Activated CD4-positive, alpha-beta memory T cell treated with anti-CD3 and anti-CD28 coated beads for 36 hours (primary cell): ENCODE measurements around the gene PHLPP2. TPM values are rescaled to one million over a fixed set of nuclear protein-coding genes. Genes with fewer than 3 reads are reported as not detected.
"Not testable (repeated sequence)": the region's sequence is repeated elsewhere in the genome, so short reads cannot be mapped to it uniquely, and the experiment has no call there.

Experiments used
- CTCF ChIA-PET: fragments of 350-600 bp; sonication (Branson Sonifier 250); formaldehyde crosslinking; loops from one replicate; lab custom pipeline; 2021; ENCODE audit warnings: antibody characterized with exemption, inconsistent platforms; lab: Charles Lee
- POLR2A ChIA-PET: fragments of 350-600 bp; sonication (Branson Sonifier 250); formaldehyde crosslinking; loops from one replicate; lab custom pipeline; 2021; ENCODE audit warnings: antibody characterized with exemption; lab: Charles Lee
- DNase-seq: peaks from one replicate; pipeline ENCODE4 v3.0.0-alpha.2; 2020
- H3K27ac Mint-ChIP-seq: one replicate; pipeline ENCODE4 v1.8.0; 2021; ENCODE audit warnings: mixed read lengths
- H3K27me3 Mint-ChIP-seq: one replicate; pipeline ENCODE4 v1.8.0; 2021; ENCODE audit warnings: mixed read lengths
- H3K36me3 Mint-ChIP-seq: one replicate; pipeline ENCODE4 v1.8.0; 2021; ENCODE audit warnings: mixed read lengths
- H3K4me1 Mint-ChIP-seq: one replicate; pipeline ENCODE4 v1.8.0; 2021; ENCODE audit warnings: low read depth, mixed read lengths
- H3K4me3 Mint-ChIP-seq: one replicate; pipeline ENCODE4 v1.8.0; 2021; ENCODE audit warnings: mild to moderate bottlenecking, mixed read lengths
- H3K9me3 Mint-ChIP-seq: one replicate; pipeline ENCODE4 v1.8.0; 2021; ENCODE audit warnings: mixed read lengths
- intact Hi-C: fragments of 100-400 bp; cut with micrococcal nuclease; formaldehyde crosslinking; loops from one replicate; pipeline ENCODE4 v1.15.1; 2023
- total RNA-seq, 2 experiments: library from RNA; stranded (reverse); gene quantifications; one replicate each; pipeline ENCODE4 v1.2.3, GENCODE V29; 2021

The PHLPP2 gene
- total RNA-seq, 2 experiments from 2014 or later = 10.2 to 11.2 TPM

DNA sequence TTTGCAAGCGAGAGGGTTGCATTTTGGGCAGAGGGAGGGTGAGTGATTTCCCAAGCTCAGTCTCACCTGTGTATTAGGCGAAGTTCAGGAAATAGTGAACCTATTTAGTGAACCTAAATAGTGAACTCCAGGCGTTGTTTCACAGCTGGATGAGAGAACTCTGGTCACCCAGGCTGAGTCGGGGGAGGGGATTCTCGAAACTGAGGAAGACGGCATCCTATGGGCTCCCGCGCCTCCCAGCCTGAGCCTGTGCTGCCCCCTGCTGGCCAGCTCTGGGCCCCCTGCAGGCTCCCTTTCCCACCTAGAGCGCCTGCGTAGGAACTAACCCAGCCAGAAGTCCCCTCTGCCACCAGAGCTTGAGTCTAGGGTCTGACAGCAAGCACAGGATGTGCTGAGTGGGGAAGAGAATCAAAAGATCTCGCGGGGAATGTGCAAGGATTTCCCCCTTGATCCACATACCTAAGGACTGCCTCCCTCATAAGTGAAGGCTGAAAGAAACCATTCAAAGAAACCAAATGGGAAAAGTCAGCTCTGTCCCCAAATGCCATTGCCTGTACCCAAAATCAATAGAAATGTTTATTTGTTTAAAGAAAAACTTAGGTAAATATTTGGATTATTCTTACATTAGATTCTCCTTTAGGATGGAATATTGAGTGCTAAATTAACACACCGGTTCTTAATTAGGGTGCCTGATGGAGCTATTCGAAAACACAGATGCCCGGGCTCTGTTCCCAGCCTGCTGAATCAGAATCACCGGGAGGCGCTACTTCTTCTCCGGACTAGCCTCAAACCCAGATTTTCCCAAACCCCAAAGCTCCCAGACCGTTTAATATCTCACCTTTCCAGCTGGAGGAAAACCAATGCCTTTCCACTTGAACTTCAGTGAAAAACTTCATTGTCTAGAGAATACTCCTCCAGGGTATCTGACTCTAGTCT, 113.3 kb downstream of the PHLPP2 start:
- intact Hi-C loops = loop anchor here (1.0 to 2.0 kb wide), 5 partner anchors 46 to 350 kb away; no protein-coding TSS in a partner anchor
- no peaks in the 10 kb centered on the region for H3K9me3 Mint-ChIP-seq
- H3K4me1 Mint-ChIP-seq = peaks cover 9% of the 10 kb centered on the region
- DNase-seq = peak; percentile 85
- no peak overlapping the region for H3K27ac Mint-ChIP-seq
- H3K27me3 Mint-ChIP-seq = peaks cover 19% of the 10 kb centered on the region
- H3K36me3 Mint-ChIP-seq = no peaks in the 10 kb centered on the region
- H3K4me3 Mint-ChIP-seq = no peak overlapping the region
- CTCF ChIA-PET = interaction anchor here (0.6 to 4.3 kb wide), 61 partner anchors 9 to 808 kb away, joined by 3 to 97 read pairs (median 4); partner anchors contain the start of gene ZNF23
- POLR2A ChIA-PET = interaction anchor here (0.6 to 0.7 kb wide), 2 partner anchors 562 to 1310 kb away, joined by 3 read pairs; no protein-coding TSS in a partner anchor

DNA sequence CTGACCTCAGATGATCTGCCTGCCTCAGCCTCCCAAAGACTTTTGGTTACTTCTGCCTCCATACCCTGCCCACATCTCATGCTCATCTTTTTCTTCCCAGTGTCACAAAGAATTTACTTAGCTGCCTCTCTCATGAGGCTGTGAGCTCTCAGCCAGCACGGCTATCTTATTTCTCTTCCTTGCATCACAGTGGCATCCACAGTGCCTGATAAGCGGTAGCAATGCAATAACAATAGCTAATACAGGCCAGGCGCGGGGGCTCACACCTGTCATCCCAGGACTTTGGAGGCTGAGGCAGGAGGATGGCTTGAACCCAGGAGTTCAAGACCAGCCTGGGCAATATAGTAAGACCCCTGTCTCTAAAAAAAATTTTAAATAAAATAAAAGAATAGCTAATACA, 114.1 kb downstream of the PHLPP2 start:
- Mint-ChIP-seq H3K36me3 (no peaks in the 10 kb centered on the region), H3K27me3 (peaks cover 17% of the 10 kb centered on the region), H3K4me3 (no peak overlapping the region), H3K27ac (no peak overlapping the region), H3K4me1 (peaks cover 9% of the 10 kb centered on the region), H3K9me3 (no peaks in the 10 kb centered on the region)
- intact Hi-C loops = loop anchor here (2.0 kb wide), 2 partner anchors 126 to 198 kb away; no protein-coding TSS in a partner anchor
- CTCF ChIA-PET = interaction anchor here (0.6 to 4.3 kb wide), 56 partner anchors 9 to 807 kb away, joined by 3 to 97 read pairs (median 4); partner anchors contain the start of gene ZNF23
- POLR2A ChIA-PET = interaction anchor here (0.6 kb wide), 1 partner anchor 1310 kb away, joined by 3 read pairs; no protein-coding TSS in a partner anchor
- no peak for DNase-seq

DNA sequence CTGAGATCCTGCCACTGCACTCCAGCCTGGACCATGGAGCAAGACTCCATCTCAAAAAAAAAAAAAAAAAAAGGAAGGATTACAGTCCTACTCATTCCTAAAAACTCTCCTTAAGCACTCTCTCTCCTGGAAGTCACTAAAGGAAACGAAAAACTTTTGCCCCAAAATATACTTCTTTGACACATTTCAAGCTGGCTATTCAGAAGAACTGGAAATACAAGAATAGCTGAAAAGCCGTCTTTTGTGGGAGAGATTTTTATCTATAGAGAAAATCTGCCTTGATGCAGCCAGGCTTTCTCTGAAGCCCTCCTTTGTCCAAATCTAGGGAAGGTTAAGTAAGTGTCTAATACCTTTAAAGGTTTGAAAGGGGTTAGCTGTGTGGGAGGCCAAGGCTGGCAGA, 115.4 kb downstream of the PHLPP2 start:
- no peak for DNase-seq
- intact Hi-C loops = no loop called here
- Mint-ChIP-seq H3K27me3 (peaks cover 17% of the 10 kb centered on the region), H3K4me1 (peaks cover 9% of the 10 kb centered on the region), H3K9me3 (no peaks in the 10 kb centered on the region), H3K4me3 (no peak overlapping the region), H3K36me3 (no peaks in the 10 kb centered on the region), H3K27ac (no peak overlapping the region)
- ChIA-PET POLR2A (no interaction called here), CTCF (interaction anchor here (0.6 to 4.3 kb wide), 5 partner anchors 9 to 196 kb away, joined by 3 to 97 read pairs (median 30); no protein-coding TSS in a partner anchor)

DNA sequence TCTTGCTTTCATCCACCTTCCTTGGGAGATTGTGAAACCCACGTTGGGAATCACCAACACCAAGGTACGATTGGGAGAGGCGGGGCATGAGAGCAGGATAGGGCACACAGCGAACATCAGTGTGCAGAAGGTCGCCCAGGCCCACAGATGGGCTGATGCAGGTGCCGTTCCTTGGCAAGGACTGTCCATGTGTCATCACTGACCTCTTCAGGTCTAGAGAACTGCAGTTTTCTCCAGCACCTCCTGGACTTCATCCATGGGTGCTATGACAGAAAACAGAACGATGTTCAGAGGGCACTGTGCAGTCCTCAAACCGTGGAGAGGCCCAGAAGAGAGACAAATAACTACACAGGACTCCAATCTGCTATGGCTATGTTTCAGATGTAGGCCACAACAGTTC, 123.7 kb downstream of the PHLPP2 start:
- Mint-ChIP-seq H3K36me3 (no peaks in the 10 kb centered on the region), H3K9me3 (no peaks in the 10 kb centered on the region), H3K4me1 (no peaks in the 10 kb centered on the region), H3K4me3 (no peak overlapping the region), H3K27me3 (peaks cover 2% of the 10 kb centered on the region), H3K27ac (no peak overlapping the region)
- DNase-seq = no peak
- ChIA-PET CTCF (no interaction called here), POLR2A (no interaction called here)
- intact Hi-C loops = no loop called here

DNA sequence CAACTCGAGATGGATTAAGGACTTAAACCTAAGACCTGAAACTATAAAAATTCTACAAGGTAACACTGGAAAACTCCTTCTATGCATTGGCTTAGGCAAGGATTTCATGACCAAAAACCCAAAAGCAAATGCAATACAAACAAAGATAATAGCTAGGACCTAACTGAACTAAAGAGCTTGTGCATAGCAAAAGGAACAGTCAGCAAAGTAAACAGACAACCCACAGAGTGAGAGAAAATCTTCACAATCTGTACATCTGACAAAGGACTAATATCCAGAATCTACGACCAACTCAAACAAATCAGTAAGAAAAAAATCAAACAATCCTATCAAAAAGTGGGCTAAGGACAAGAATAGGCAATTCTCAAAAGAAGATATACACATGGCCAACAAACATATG, 126.1 kb downstream of the PHLPP2 start:
- H3K27ac Mint-ChIP-seq, DNase-seq, H3K4me1 Mint-ChIP-seq, POLR2A ChIA-PET, intact Hi-C loops, H3K4me3 Mint-ChIP-seq, H3K36me3 Mint-ChIP-seq, H3K9me3 Mint-ChIP-seq, CTCF ChIA-PET: not testable (repeated sequence)
- peaks cover 12% of the 10 kb centered on the region for H3K27me3 Mint-ChIP-seq

DNA sequence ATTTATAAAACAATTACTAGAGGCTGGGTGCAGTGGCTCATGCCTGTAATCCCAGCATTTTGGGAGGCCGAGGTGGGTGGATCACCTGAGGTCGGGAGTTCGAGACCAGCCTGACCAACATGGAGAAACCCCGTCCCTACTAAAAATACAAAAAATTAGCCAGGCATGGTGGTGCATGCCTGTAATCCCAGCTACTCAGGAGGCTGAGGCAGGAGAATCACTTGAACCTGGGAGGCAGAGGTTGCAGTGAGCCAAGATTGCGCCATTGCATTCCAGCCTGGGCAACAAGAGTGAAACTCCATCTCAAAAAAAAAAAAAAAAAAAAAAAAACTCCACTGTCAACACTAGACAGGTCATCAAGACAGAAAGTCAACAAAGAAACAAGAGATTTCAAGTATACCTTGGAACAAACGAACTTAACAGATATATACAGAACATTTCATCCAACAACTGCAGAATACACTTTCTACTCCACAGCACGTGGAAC, 129.1 kb downstream of the PHLPP2 start:
- DNase-seq, intact Hi-C loops, H3K4me1 Mint-ChIP-seq, H3K27ac Mint-ChIP-seq, H3K36me3 Mint-ChIP-seq, H3K4me3 Mint-ChIP-seq, H3K9me3 Mint-ChIP-seq, POLR2A ChIA-PET, CTCF ChIA-PET: not testable (repeated sequence)
- peaks cover 19% of the 10 kb centered on the region for H3K27me3 Mint-ChIP-seq

Other genes starting within 250 kb of the PHLPP2 start
- 1 to 10 TPM; 2.4 to 2.7 TPM for gene ZNF19, start 235.4 kb downstream of the PHLPP2 start, total RNA-seq
- not detected for gene CHST4, start 198.3 kb downstream of the PHLPP2 start, total RNA-seq
- not detected for gene TAT, start 147.6 kb downstream of the PHLPP2 start, total RNA-seq
- not detected for gene MARVELD3, start 98.5 kb downstream of the PHLPP2 start, total RNA-seq
- gene AP1G1, start 84.1 kb upstream of the PHLPP2 start, total RNA-seq = 10 to 100 TPM; 65.9 to 66.9 TPM
- 10 to 100 TPM; 14.6 to 15.1 TPM for gene ATXN1L, start 121.3 kb upstream of the PHLPP2 start, total RNA-seq
- gene ZNF821, start 159.5 kb upstream of the PHLPP2 start, total RNA-seq = 1 to 10 TPM; 6.8 to 7.3 TPM
- 100 to 1,000 TPM; 191 to 192 TPM for gene IST1, start 170.8 kb upstream of the PHLPP2 start, total RNA-seq